ENCODE data around the gene DPP9. TPM values are rescaled to one million over a fixed set of nuclear protein-coding genes. Genes with fewer than 3 reads are reported as not detected.
A peak's percentile ranks its signal among the peaks of the same experiment; 100 is the strongest.

The DPP9 gene
- total RNA-seq, 2 donors from 2014 or later, result 36.8 to 48.8 TPM

GRCh38 chr19:4760285-4760650, 36.6 kb upstream of the DPP9 start:
- TF ChIP-seq CTCF (conservative IDR thresholded peaks at IDR 0.05), result no peak
- Histone ChIP-seq H3K36me3 (ENCODE audit: control insufficient read depth, insufficient read depth, low read length) (no peaks in the 10 kb centered on the region), H3K9ac (ENCODE audit: extremely low read depth, low read length, poor library complexity, severe bottlenecking) (no peak overlapping the region), H3K4me3 (ENCODE audit: low read length) (peak overlapping the region; percentile 67), H3K9me3 (ENCODE audit: control insufficient read depth, low read length) (no peaks in the 10 kb centered on the region), H3K27ac (ENCODE audit: low read depth, low read length) (no peak overlapping the region), H3K4me1 (ENCODE audit: control insufficient read depth, insufficient read depth, low read length) (no peaks in the 10 kb centered on the region), H3K27me3 (ENCODE audit: control insufficient read depth, insufficient read depth, low read length, poor library complexity, severe bottlenecking) (peaks cover 16% of the 10 kb centered on the region)
- Mint-ChIP-seq H3K36me3 (ENCODE audit: low read depth) (no peaks in the 10 kb centered on the region), H3K4me1 (peaks cover 3% of the 10 kb centered on the region), H3K4me3 (peak overlapping the region; percentile 45), H3K27me3 (ENCODE audit: insufficient read depth) (peaks cover 30% of the 10 kb centered on the region), H3K27ac (no peak overlapping the region), H3K9me3 (no peaks in the 10 kb centered on the region)
- WGBS, 2 experiments (ENCODE audit: insufficient coverage in 1 of 2, insufficient read length in 1 of 2), result 71 to 89% methylated on average over 8 of the region's 10 CpGs
- no peak for DNase-seq

- DNase-seq, result peak; percentile 98
- peaks cover 16% of the 10 kb centered on the region for H3K27me3 ChIP-seq (ENCODE audit: control insufficient read depth, insufficient read depth, low read length, poor library complexity, severe bottlenecking)
- no peaks in the 10 kb centered on the region for H3K9me3 Mint-ChIP-seq
- H3K27me3 Mint-ChIP-seq (ENCODE audit: insufficient read depth), result peaks cover 30% of the 10 kb centered on the region
- H3K4me1 ChIP-seq (ENCODE audit: control insufficient read depth, insufficient read depth, low read length), result no peaks in the 10 kb centered on the region
- no peaks in the 10 kb centered on the region for H3K9me3 ChIP-seq (ENCODE audit: control insufficient read depth, low read length)
- H3K27ac ChIP-seq (ENCODE audit: low read depth, low read length), result no peak overlapping the region
- H3K4me3 Mint-ChIP-seq, result peak overlapping the region; percentile 45
- H3K27ac Mint-ChIP-seq, result no peak overlapping the region
- peak overlapping the region; percentile 42 for H3K9ac ChIP-seq (ENCODE audit: extremely low read depth, low read length, poor library complexity, severe bottlenecking)
- peaks cover 3% of the 10 kb centered on the region for H3K4me1 Mint-ChIP-seq
- WGBS, 2 experiments (ENCODE audit: insufficient coverage in 1 of 2, insufficient read length in 1 of 2), result 4 to 5% methylated on average over 21 to 50 of the region's 53 CpGs
- H3K36me3 Mint-ChIP-seq (ENCODE audit: low read depth), result no peaks in the 10 kb centered on the region
- no peaks in the 10 kb centered on the region for H3K36me3 ChIP-seq (ENCODE audit: control insufficient read depth, insufficient read depth, low read length)
- peak overlapping the region; percentile 70 for H3K4me3 ChIP-seq (ENCODE audit: low read length)
- TF ChIP-seq CTCF (conservative IDR thresholded peaks at IDR 0.05), result no peak
These were observed 36.0 kb upstream of the DPP9 start for GRCh38 chr19:4759388-4760284.

GRCh38 chr19:4758659-4759058, 35.0 kb upstream of the DPP9 start:
- Histone ChIP-seq H3K9me3 (ENCODE audit: control insufficient read depth, low read length) (no peaks in the 10 kb centered on the region), H3K9ac (ENCODE audit: extremely low read depth, low read length, poor library complexity, severe bottlenecking) (no peak overlapping the region), H3K27ac (ENCODE audit: low read depth, low read length) (no peak overlapping the region), H3K4me1 (ENCODE audit: control insufficient read depth, insufficient read depth, low read length) (no peaks in the 10 kb centered on the region), H3K36me3 (ENCODE audit: control insufficient read depth, insufficient read depth, low read length) (no peaks in the 10 kb centered on the region), H3K4me3 (ENCODE audit: low read length) (no peak overlapping the region), H3K27me3 (ENCODE audit: control insufficient read depth, insufficient read depth, low read length, poor library complexity, severe bottlenecking) (peaks cover 16% of the 10 kb centered on the region)
- TF ChIP-seq CTCF (conservative IDR thresholded peaks at IDR 0.05), result no peak
- Mint-ChIP-seq H3K27ac (no peak overlapping the region), H3K27me3 (ENCODE audit: insufficient read depth) (peaks cover 28% of the 10 kb centered on the region), H3K4me3 (no peak overlapping the region), H3K4me1 (peaks cover 3% of the 10 kb centered on the region), H3K36me3 (ENCODE audit: low read depth) (no peaks in the 10 kb centered on the region), H3K9me3 (no peaks in the 10 kb centered on the region)
- no peak for DNase-seq
- 70% methylated on average over 4 of the region's 5 CpGs; no CpG with 5 or more reads in 1 of the 2 experiments for WGBS, 2 experiments (ENCODE audit: insufficient coverage in 1 of 2, insufficient read length in 1 of 2)
